ENCODE data around the gene ZNF107. TPM values are rescaled to one million over a fixed set of nuclear protein-coding genes. Genes with fewer than 3 reads are reported as not detected.

ZNF107 gene
- total and polyA plus RNA-seq, 2 of the 13 experiments (the other 11 are each of a cell fraction or from before 2014, with no cell fraction given), result 2.5 to 5.4 TPM

GRCh38 chr7:64667311-64667710, 1.4 kb downstream of the ZNF107 start:
- CTCF ChIA-PET (ENCODE audit: low intra/inter-chr PET ratio, low total read pairs), result no interaction called here
- no TSS peak for BruUV-seq (replicated peaks)
- FAIRE-seq, result no peak
- Histone ChIP-seq H3K79me2 (ENCODE audit: insufficient read depth, low read length) (peaks cover 16% of the 10 kb centered on the region), H3K27ac (ENCODE audit: extremely low read length, insufficient read depth, low read length) (no peak overlapping the region), H3K9me3 (ENCODE audit: low read length) (no peaks in the 10 kb centered on the region), H3K9ac (ENCODE audit: insufficient read depth, low read depth, low read length) (0 out of 2 replicates have a peak overlapping the region, but pooled peaks have one; percentile 73), H2AFZ (ENCODE audit: low read length) (no peak overlapping the region), H3K4me2 (ENCODE audit: low read depth, low read length) (peak overlapping the region; percentile 68), H3K36me3 (replicated peaks in 1 of 2; ENCODE audit: control insufficient read depth in 1 of 2, insufficient read depth in 2 of 2, low read length in 2 of 2) (no peaks in the 10 kb centered on the region), H3K4me3 (replicated peaks in 1 of 3; ENCODE audit: insufficient read depth in 1 of 3, low read depth in 2 of 3, low read length in 3 of 3) (peak overlapping the region in 2 of 3 experiments; percentile 90 to 94; a peak in 3 of 6 replicates), H3K27me3 (ENCODE audit: control insufficient read depth in 1 of 2, insufficient read depth in 2 of 2, low read length in 2 of 2) (no peaks in the 10 kb centered on the region), H4K20me1 (ENCODE audit: insufficient read depth, low read length) (no peaks in the 10 kb centered on the region), H3K4me1 (ENCODE audit: insufficient read depth, low read length) (peaks cover 21% of the 10 kb centered on the region)
- 31% methylated on average over 2 of the region's 2 CpGs for WGBS (ENCODE audit: low lambda C conversion rate)
- DNase-seq (ENCODE audit: low spot score), result peak; percentile 11
- no peak for ATAC-seq
- intact Hi-C loops (cut with micrococcal nuclease; ENCODE audit: unreplicated experiment) (loop anchor here (5.0 to 10.0 kb wide), 2 partner anchors 105 to 127 kb away; partner anchors contain the start of genes ZNF138 and ZNF680), in situ Hi-C loops (cut with HindIII; ENCODE audit: extremely low pct_ligation_motif_present, low pct_unique_long_range_greater_than_20kb) (no loop called here)
- POLR2A ChIA-PET, result no interaction called here
- TF ChIP-seq ZIK1 (CRISPR knock-in tag; IDR thresholded peaks at IDR 0.05; ENCODE audit: borderline replicate concordance, low read depth) (no peak), HOXD1 (CRISPR knock-in tag; IDR thresholded peaks at IDR 0.05) (no peak), ARNTL (CRISPR knock-in tag; IDR thresholded peaks at IDR 0.05) (no peak), ZBTB37 (CRISPR knock-in tag; IDR thresholded peaks at IDR 0.05) (no peak), ZNF609 (CRISPR knock-in tag; IDR thresholded peaks at IDR 0.05; ENCODE audit: borderline replicate concordance) (no peak), SRSF1 (optimal IDR thresholded peaks at IDR 0.05; ENCODE audit: low read depth, low read length) (no peak), ZNF850 (CRISPR knock-in tag; conservative IDR thresholded peaks at IDR 0.05) (no peak), SUZ12 (IDR thresholded peaks at IDR 0.05; ENCODE audit: low read depth, low read length) (no peak), ZNF263 (CRISPR knock-in tag; IDR thresholded peaks at IDR 0.05) (no peak), RBFOX2 (IDR thresholded peaks at IDR 0.05; ENCODE audit: low read depth, low read length) (no peak), ZNF441 (CRISPR knock-in tag; IDR thresholded peaks at IDR 0.05; ENCODE audit: borderline replicate concordance) (no peak), ZNF350 (CRISPR knock-in tag; IDR thresholded peaks at IDR 0.05; ENCODE audit: borderline replicate concordance, low read depth) (no peak), ZUFSP (CRISPR knock-in tag; IDR thresholded peaks at IDR 0.05; ENCODE audit: borderline replicate concordance) (no peak), RXRA (CRISPR knock-in tag; IDR thresholded peaks at IDR 0.05) (no peak), ARHGAP35 (CRISPR knock-in tag; IDR thresholded peaks at IDR 0.05; ENCODE audit: borderline replicate concordance) (no peak)
